ENCODE data around the gene DIPK1B.

DNA sequence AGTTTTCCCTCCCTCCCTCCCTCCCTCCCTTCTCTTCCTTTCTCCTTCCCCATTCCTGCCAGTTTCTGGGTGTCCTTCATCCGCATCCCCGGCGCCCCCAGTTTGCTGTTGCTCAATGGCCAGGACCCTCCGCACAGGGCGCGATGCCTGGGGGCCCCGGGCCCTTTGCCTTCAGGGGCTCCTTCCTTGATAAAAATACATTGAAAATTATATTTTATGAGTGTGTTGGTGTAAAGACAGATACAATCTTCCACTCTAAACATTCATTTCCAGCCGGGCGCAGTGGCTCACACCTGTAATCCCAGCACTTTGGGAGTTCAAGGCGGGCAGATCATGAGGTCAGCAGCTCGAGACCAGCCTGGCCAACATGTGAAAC is 17.5 kb upstream of the DIPK1B start:
- TF ChIP-seq, protein P1, sequence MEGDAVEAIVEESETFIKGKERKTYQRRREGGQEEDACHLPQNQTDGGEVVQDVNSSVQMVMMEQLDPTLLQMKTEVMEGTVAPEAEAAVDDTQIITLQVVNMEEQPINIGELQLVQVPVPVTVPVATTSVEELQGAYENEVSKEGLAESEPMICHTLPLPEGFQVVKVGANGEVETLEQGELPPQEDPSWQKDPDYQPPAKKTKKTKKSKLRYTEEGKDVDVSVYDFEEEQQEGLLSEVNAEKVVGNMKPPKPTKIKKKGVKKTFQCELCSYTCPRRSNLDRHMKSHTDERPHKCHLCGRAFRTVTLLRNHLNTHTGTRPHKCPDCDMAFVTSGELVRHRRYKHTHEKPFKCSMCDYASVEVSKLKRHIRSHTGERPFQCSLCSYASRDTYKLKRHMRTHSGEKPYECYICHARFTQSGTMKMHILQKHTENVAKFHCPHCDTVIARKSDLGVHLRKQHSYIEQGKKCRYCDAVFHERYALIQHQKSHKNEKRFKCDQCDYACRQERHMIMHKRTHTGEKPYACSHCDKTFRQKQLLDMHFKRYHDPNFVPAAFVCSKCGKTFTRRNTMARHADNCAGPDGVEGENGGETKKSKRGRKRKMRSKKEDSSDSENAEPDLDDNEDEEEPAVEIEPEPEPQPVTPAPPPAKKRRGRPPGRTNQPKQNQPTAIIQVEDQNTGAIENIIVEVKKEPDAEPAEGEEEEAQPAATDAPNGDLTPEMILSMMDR (IDR thresholded peaks at IDR 0.05), result no peak
- no peak for TF ChIP-seq EP300 (IDR thresholded peaks at IDR 0.05)
